K562 (cell line): Measurements from ENCODE around the gene FBXO27. TPM values are rescaled to one million over a fixed set of nuclear protein-coding genes. Genes with fewer than 3 reads are reported as not detected.

Source experiments
- ATAC-seq: fragments of 200-7000 bp; cut with Tn5 transposase; 3 replicates; pipeline ENCODE4 v1.9.1; 2020; ENCODE audit warnings: moderate library complexity
- BruUV-seq: library from RNA; stranded (reverse); fragments of 400-500 nt; replicated peaks from 2 replicates; lab custom pipeline; 2021; lab: Mats Ljungman, UMichigan
- CTCF ChIA-PET: fragments of 300-600 bp; formaldehyde crosslinking; extraction: SDS; loops from one replicate; lab custom pipeline; 2021; ENCODE audit warnings: low intra/inter-chr PET ratio; lab: Yijun Ruan, JAX
- POLR2A ChIA-PET: fragments of 300-600, 350-650 bp; sonication (Branson Sonifier 250); formaldehyde crosslinking; extraction: SDS; loops from one replicate; lab custom pipeline; 2021; ENCODE audit warnings: antibody characterized with exemption, inconsistent platforms; lab: Yijun Ruan, JAX
- DNase-seq, 4 experiments: peaks; one replicate each; pipeline versions ENCODE4 v3.0.0 to v3.0.0-alpha.2; 2011 to 2018; ENCODE audit warnings: low spot score in 3 of 4, mixed read lengths in 3 of 4; ENCODE audit errors: extremely low read depth in 1 of 4
- FAIRE-seq: peaks from 2 replicates; lab custom pipeline; 2011; peaks lifted over from hg19 to GRCh38; lab: Jason Lieb, UNC
- H2AFZ ChIP-seq: 2 replicates; pipeline ENCODE4 v1.6.0; 2011; ENCODE audit warnings: low read depth, low read length, control low read depth, inconsistent platforms
- H3K27ac ChIP-seq: fragments of 200-600 bp; 3 replicates; pipeline ENCODE4 v1.8.0; 2011; ENCODE audit warnings: low read depth, mild to moderate bottlenecking, control low read depth, inconsistent platforms, low read length, moderate library complexity, mixed read lengths; ENCODE audit errors: extremely low read depth
- H3K27me3 ChIP-seq, 2 experiments: fragments of 300-600 bp in 1 of 2; 2 replicates in 1 of 2; 3 replicates in 1 of 2; pipeline versions ENCODE4 v1.6.0 to v1.8.0; 2011; ENCODE audit warnings: inconsistent platforms in 2 of 2, low read length in 2 of 2, mild to moderate bottlenecking in 1 of 2, mixed read lengths in 1 of 2, moderate library complexity in 1 of 2; ENCODE audit not compliant: control insufficient read depth in 2 of 2, insufficient read depth in 2 of 2
- H3K36me3 ChIP-seq: fragments of 300-600 bp; 3 replicates; pipeline ENCODE4 v1.8.0; 2011; ENCODE audit warnings: mild to moderate bottlenecking, low read length, inconsistent platforms; ENCODE audit not compliant: control insufficient read depth, insufficient read depth
- H3K4me1 ChIP-seq, 2 experiments: fragments of 200-600 bp in 1 of 2; replicated peaks in 1 of 2; 2 replicates in 1 of 2; 3 replicates in 1 of 2; pipeline versions ENCODE4 v1.5.1 to v1.8.0; 2011; ENCODE audit warnings: inconsistent platforms in 2 of 2, low read length in 2 of 2, mild to moderate bottlenecking in 1 of 2, mixed read lengths in 1 of 2, moderate library complexity in 1 of 2; ENCODE audit not compliant: control insufficient read depth in 2 of 2, insufficient read depth in 2 of 2
- H3K4me2 ChIP-seq: 2 replicates; pipeline ENCODE4 v1.6.1; 2011; ENCODE audit warnings: low read length, control low read depth, inconsistent platforms, mixed read lengths; ENCODE audit not compliant: insufficient read depth
- H3K4me3 ChIP-seq: fragments of 200-600 bp; sonication (generic), shearing (Covaris generic); 2 replicates; pipeline ENCODE4 v1.5.1; 2016; ENCODE audit warnings: control low read depth, inconsistent platforms
- H3K79me2 ChIP-seq: fragments of 200-600 bp; 3 replicates; pipeline ENCODE4 v1.8.0; 2011; ENCODE audit warnings: low read length, inconsistent platforms; ENCODE audit not compliant: control insufficient read depth, insufficient read depth
- H3K9ac ChIP-seq, 2 experiments: 2 replicates each; pipeline versions ENCODE4 v1.6.0 to v1.6.1; 2011; ENCODE audit warnings: low read depth in 2 of 2, low read length in 2 of 2, control low read depth in 1 of 2, inconsistent platforms in 1 of 2, mild to moderate bottlenecking in 1 of 2, mixed read lengths in 1 of 2; ENCODE audit not compliant: insufficient read depth in 1 of 2
- H3K9me1 ChIP-seq: one replicate; pipeline ENCODE4 v1.6.0; 2011; ENCODE audit warnings: inconsistent platforms, mild to moderate bottlenecking, low read length, moderate library complexity; ENCODE audit not compliant: control insufficient read depth, insufficient read depth
- H3K9me3 ChIP-seq: replicated peaks from 2 replicates; pipeline ENCODE4 v1.5.1; 2011; ENCODE audit warnings: low read depth, low read length, inconsistent platforms; ENCODE audit not compliant: control insufficient read depth, insufficient read depth
- H4K20me1 ChIP-seq: replicated peaks from 2 replicates; pipeline ENCODE4 v1.6.1; 2011; ENCODE audit warnings: low read length, inconsistent platforms, mixed read lengths; ENCODE audit not compliant: control insufficient read depth, insufficient read depth
- ZNF224 ChIP-seq: sonication (generic); formaldehyde crosslinking; IDR thresholded peaks from 2 replicates; pipeline ENCODE4 v1.8.0; 2022; ENCODE audit warnings: mild to moderate bottlenecking, missing genetic modification reagents
- WGBS: fragments of 100-300 bp; shearing (Covaris generic); methylation state at CpG from one replicate; pipeline ENCODE4 v1.1.6; 2016; ENCODE audit warnings: low coverage, mixed read lengths; ENCODE audit not compliant: insufficient coverage; ENCODE audit errors: missing lambda C conversion rate; 5-methylcytosine and 5-hydroxymethylcytosine counted together
- in situ Hi-C: fragments of 300-500 bp; cut with MboI; formaldehyde crosslinking; loops from 4 replicates; pipeline ENCODE4 v1.15.0; 2018; ENCODE audit warnings: inconsistent platforms, mixed read lengths
- intact Hi-C: fragments of 100-400 bp; cut with micrococcal nuclease; formaldehyde crosslinking; loops from 2 replicates; pipeline ENCODE4 v1.14.2; 2022
- polyA plus RNA-seq, 8 experiments: library from polyadenylated mRNA; depleted of rRNA in 4 of 8; stranded (reverse) in 5 of 8; unstranded in 3 of 8; fragments of >200 nt; fragmentation: Nextera tagmentation in 2 of 8; fragmentation: Illumina TruSeq in 1 of 8; extraction: Ambion mirVana in 2 of 8; extraction: Trizol in 1 of 8; gene quantifications; 2 replicates each; pipeline versions ENCODE4 v1.2.1 to v1.2.3, GENCODE V29; 2011 to 2014; ENCODE audit warnings: inconsistent platforms in 1 of 8, missing spikeins in 1 of 8
- total RNA-seq, 7 experiments: library from RNA; depleted of rRNA in 6 of 7; stranded (reverse); fragments of >200 nt in 6 of 7; fragmentation: Illumina TruSeq in 2 of 7; extraction: Trizol in 2 of 7; gene quantifications; 2 replicates each; pipeline versions ENCODE4 v1.2.1 to v1.2.3, GENCODE V29; 2011 to 2021; ENCODE audit warnings: low replicate concordance in 1 of 7
- TF ChIP-seq, protein P1 (sequence below): fragments of 250-450 bp; sonication (Bioruptor Pico); IDR thresholded peaks from 2 replicates; pipeline ENCODE4 v1.8.0; 2021; ENCODE audit warnings: moderate library complexity, mild to moderate bottlenecking, inconsistent platforms
- TF ChIP-seq, protein P2 (sequence below): IDR thresholded peaks from 2 replicates; pipeline ENCODE4 v1.6.1; 2016; ENCODE audit warnings: missing genetic modification characterization, missing compliant biosample characterization

Gene FBXO27
- total and polyA plus RNA-seq, 9 of the 15 experiments (the other 6 are each of a cell fraction or from before 2014, with no cell fraction given), result 1.8 to 11.0 (median 6.3) TPM

DNA sequence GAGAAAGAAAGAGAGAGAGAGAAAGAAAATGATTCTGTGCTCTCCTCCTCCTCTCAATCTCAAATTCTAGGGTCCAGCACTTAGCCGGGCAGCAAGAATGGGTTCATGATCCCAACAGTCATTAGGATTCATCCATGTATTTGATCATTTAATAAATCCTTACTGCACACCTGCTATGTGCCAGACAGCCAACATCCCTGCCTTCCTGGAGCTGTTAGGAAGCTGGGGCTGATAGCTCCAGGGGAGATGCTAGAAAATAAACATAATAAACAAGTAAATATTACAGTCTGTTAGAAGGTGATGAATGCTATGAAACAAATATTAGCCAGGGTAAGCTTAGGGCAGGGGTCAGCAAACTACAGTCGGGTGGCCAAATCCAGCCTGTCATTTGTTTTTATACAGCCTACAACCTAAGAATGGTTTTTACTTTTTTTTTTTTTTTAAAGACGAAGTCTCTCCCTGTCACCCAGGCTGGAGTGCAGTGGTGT is 41.9 kb upstream of the FBXO27 start:
- no peak overlapping the region for H3K4me2 ChIP-seq
- intact Hi-C loops, result no loop called here
- BruUV-seq, result no TSS peak
- TF ChIP-seq, protein P1, sequence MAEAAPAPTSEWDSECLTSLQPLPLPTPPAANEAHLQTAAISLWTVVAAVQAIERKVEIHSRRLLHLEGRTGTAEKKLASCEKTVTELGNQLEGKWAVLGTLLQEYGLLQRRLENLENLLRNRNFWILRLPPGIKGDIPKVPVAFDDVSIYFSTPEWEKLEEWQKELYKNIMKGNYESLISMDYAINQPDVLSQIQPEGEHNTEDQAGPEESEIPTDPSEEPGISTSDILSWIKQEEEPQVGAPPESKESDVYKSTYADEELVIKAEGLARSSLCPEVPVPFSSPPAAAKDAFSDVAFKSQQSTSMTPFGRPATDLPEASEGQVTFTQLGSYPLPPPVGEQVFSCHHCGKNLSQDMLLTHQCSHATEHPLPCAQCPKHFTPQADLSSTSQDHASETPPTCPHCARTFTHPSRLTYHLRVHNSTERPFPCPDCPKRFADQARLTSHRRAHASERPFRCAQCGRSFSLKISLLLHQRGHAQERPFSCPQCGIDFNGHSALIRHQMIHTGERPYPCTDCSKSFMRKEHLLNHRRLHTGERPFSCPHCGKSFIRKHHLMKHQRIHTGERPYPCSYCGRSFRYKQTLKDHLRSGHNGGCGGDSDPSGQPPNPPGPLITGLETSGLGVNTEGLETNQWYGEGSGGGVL, result no peak
- TF ChIP-seq ZNF224, result no peak
- TF ChIP-seq, protein P2, sequence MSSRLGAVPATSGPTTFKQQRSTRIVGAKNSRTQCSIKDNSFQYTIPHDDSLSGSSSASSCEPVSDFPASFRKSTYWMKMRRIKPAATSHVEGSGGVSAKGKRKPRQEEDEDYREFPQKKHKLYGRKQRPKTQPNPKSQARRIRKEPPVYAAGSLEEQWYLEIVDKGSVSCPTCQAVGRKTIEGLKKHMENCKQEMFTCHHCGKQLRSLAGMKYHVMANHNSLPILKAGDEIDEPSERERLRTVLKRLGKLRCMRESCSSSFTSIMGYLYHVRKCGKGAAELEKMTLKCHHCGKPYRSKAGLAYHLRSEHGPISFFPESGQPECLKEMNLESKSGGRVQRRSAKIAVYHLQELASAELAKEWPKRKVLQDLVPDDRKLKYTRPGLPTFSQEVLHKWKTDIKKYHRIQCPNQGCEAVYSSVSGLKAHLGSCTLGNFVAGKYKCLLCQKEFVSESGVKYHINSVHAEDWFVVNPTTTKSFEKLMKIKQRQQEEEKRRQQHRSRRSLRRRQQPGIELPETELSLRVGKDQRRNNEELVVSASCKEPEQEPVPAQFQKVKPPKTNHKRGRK (tag), result peak; percentile 43
- ChIA-PET POLR2A (interaction anchor here (0.6 to 1.1 kb wide), 3 partner anchors 8 to 371 kb away, joined by 3 read pairs; partner anchors contain the start of gene SUPT5H), CTCF (no interaction called here)
- peaks cover 9 to 31% of the 10 kb centered on the region in 2 experiments; a peak in 4 of 5 replicates for H3K27me3 ChIP-seq
- in situ Hi-C loops, result no loop called here
- 0% methylated on average over 3 of the region's 3 CpGs for WGBS
- ATAC-seq (no peak), FAIRE-seq (no peak), DNase-seq (no peak)
- no peak overlapping the region for H2AFZ ChIP-seq
- H3K79me2 ChIP-seq, result no peaks in the 10 kb centered on the region
- no peaks in the 10 kb centered on the region for H3K9me1 ChIP-seq
- no peak overlapping the region for H3K4me3 ChIP-seq
- no peaks in the 10 kb centered on the region for H3K36me3 ChIP-seq
- no peaks in the 10 kb centered on the region for H4K20me1 ChIP-seq
- H3K9ac ChIP-seq, result no peak overlapping the region
- H3K9me3 ChIP-seq, result no peaks in the 10 kb centered on the region
- H3K27ac ChIP-seq, result no peak overlapping the region
- no peaks in the 10 kb centered on the region; a peak in 1 of 5 replicates for H3K4me1 ChIP-seq
